ENCODE results near the gene PRKN. TPM values are rescaled to one million over a fixed set of nuclear protein-coding genes. Genes with fewer than 3 reads are reported as not detected.

Gene PRKN
- total and polyA plus RNA-seq, 2 donors (not counting 3 experiments of a cell fraction or from before 2014, with no cell fraction given) = 0.06 TPM; not detected in 1

DNA sequence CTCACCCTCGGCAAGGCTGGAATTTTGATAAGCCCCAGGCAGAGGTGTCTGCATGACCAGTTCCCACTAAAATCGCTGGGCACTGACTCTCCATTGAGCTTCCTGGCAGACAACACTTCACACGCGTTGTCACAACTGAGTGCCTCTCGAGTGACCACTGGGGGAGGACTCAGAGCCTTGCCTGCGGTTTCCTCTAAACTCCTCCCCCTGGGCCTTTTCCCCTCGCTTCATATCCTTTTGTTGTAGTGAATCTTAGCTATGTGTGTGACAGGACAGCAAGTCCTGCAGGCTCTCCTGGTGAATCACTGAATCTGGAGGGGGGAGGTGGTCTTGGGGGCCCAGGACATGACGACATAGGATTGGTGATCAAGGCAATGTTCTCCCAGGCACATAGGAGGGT lies 670.8 kb downstream of the PRKN start:
- Histone ChIP-seq H4K20me1 (replicated peaks; ENCODE audit: control insufficient read depth, extremely low read depth, insufficient read depth, low read length) (no peaks in the 10 kb centered on the region), H2AFZ (ENCODE audit: low read depth, low read length) (no peak overlapping the region), H3K27me3 (ENCODE audit: control insufficient read depth in 2 of 2, insufficient read depth in 2 of 2, low read length in 2 of 2) (no peaks in the 10 kb centered on the region), H3K36me3 (ENCODE audit: control insufficient read depth in 2 of 2, extremely low read depth in 1 of 2, insufficient read depth in 2 of 2, low read length in 2 of 2) (no peaks in the 10 kb centered on the region), H3K4me1 (ENCODE audit: control insufficient read depth, extremely low read depth, insufficient read depth, low read length) (no peaks in the 10 kb centered on the region), H3K4me3 (replicated peaks in 1 of 3; ENCODE audit: insufficient read depth in 1 of 3, low read depth in 1 of 3, low read length in 3 of 3) (no peak overlapping the region), H3K4me2 (ENCODE audit: insufficient read depth, low read length) (no peak overlapping the region), H3K9ac (replicated peaks; ENCODE audit: extremely low read depth, insufficient read depth, low read length) (no peak overlapping the region), H3K79me2 (ENCODE audit: control insufficient read depth, insufficient read depth, low read length) (no peaks in the 10 kb centered on the region), H3K27ac (ENCODE audit: insufficient read depth, low read depth, low read length) (no peak overlapping the region), H3K9me3 (replicated peaks; ENCODE audit: control insufficient read depth, insufficient read depth, low read length) (no peaks in the 10 kb centered on the region), H3K9me1 (replicated peaks; ENCODE audit: control insufficient read depth, extremely low read depth, insufficient read depth, low read length) (no peaks in the 10 kb centered on the region)
- TF ChIP-seq POLR2A (IDR thresholded peaks at IDR 0.05; ENCODE audit: low read depth, low read length) (no peak), GATA2 (IDR thresholded peaks at IDR 0.05; ENCODE audit: insufficient read depth, insufficient read length, low read depth, low read length) (no peak), EZH2 (IDR thresholded peaks at IDR 0.05; ENCODE audit: borderline replicate concordance, low read depth, low read length, severe bottlenecking) (no peak)
- TF ChIP-seq, protein P1, sequence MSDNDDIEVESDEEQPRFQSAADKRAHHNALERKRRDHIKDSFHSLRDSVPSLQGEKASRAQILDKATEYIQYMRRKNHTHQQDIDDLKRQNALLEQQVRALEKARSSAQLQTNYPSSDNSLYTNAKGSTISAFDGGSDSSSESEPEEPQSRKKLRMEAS (IDR thresholded peaks at IDR 0.05; ENCODE audit: insufficient read depth, insufficient read length) = no peak
- ChIA-PET CTCF (no interaction called here), POLR2A (no interaction called here)
- intact Hi-C loops (cut with micrococcal nuclease) (no loop called here), dilution Hi-C loops (cut with MboI; ENCODE audit: extremely low pct_ligation_motif_present, low sequenced_read_pairs) (no loop called here)
- no TSS peak for BruUV-seq (replicated peaks)
- no peak for FAIRE-seq
- no peak for DNase-seq (ENCODE audit: low read depth, low spot score)

DNA sequence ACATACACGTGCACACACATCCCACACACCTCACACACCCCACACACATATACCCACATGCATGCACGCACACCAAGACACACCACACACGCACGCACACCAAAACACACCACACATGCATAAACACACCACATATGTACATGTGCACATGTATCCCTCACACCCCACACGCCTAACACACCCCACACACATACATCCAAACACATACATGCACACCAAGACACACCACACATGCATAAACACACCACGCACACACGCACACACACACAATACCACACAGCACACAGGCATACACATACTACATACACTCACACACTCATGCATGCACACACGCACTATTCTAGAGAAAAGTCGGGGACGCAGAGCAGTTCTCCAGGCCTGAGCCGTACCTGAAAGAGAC lies 671.5 kb downstream of the PRKN start:
- H3K27me3 ChIP-seq (ENCODE audit: control insufficient read depth in 2 of 2, insufficient read depth in 2 of 2, low read length in 2 of 2) = no peaks in the 10 kb centered on the region
- H3K9me1 ChIP-seq (replicated peaks; ENCODE audit: control insufficient read depth, extremely low read depth, insufficient read depth, low read length) = no peaks in the 10 kb centered on the region
- ChIA-PET CTCF (no interaction called here), POLR2A (no interaction called here)
- H3K4me2 ChIP-seq (ENCODE audit: insufficient read depth, low read length) = no peak overlapping the region
- H2AFZ ChIP-seq (ENCODE audit: low read depth, low read length) = no peak overlapping the region
- no peaks in the 10 kb centered on the region for H3K4me1 ChIP-seq (ENCODE audit: control insufficient read depth, extremely low read depth, insufficient read depth, low read length)
- no peak for TF ChIP-seq POLR2A (IDR thresholded peaks at IDR 0.05; ENCODE audit: low read depth, low read length)
- TF ChIP-seq GATA2 (IDR thresholded peaks at IDR 0.05; ENCODE audit: insufficient read depth, insufficient read length, low read depth, low read length) = no peak
- TF ChIP-seq MYC (IDR thresholded peaks at IDR 0.05; ENCODE audit: low read depth, low read length) = no peak
- no peak for TF ChIP-seq FOS (IDR thresholded peaks at IDR 0.05; ENCODE audit: borderline replicate concordance, insufficient read depth, low read length)
- TF ChIP-seq, protein P2, sequence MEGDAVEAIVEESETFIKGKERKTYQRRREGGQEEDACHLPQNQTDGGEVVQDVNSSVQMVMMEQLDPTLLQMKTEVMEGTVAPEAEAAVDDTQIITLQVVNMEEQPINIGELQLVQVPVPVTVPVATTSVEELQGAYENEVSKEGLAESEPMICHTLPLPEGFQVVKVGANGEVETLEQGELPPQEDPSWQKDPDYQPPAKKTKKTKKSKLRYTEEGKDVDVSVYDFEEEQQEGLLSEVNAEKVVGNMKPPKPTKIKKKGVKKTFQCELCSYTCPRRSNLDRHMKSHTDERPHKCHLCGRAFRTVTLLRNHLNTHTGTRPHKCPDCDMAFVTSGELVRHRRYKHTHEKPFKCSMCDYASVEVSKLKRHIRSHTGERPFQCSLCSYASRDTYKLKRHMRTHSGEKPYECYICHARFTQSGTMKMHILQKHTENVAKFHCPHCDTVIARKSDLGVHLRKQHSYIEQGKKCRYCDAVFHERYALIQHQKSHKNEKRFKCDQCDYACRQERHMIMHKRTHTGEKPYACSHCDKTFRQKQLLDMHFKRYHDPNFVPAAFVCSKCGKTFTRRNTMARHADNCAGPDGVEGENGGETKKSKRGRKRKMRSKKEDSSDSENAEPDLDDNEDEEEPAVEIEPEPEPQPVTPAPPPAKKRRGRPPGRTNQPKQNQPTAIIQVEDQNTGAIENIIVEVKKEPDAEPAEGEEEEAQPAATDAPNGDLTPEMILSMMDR (IDR thresholded peaks at IDR 0.05; ENCODE audit: extremely low read depth in 1 of 2, insufficient read depth in 1 of 2, low read depth in 1 of 2, low read length in 2 of 2) = no peak
- TF ChIP-seq, protein P1 (IDR thresholded peaks at IDR 0.05; ENCODE audit: insufficient read depth, insufficient read length) = no peak
- no peak for TF ChIP-seq POLR2AphosphoS5 (IDR thresholded peaks at IDR 0.05; ENCODE audit: insufficient read depth, low read depth, low read length)
- TF ChIP-seq JUN (IDR thresholded peaks at IDR 0.05; ENCODE audit: borderline replicate concordance, insufficient read depth, insufficient read length, low read depth) = no peak
- no peak for TF ChIP-seq EZH2 (IDR thresholded peaks at IDR 0.05; ENCODE audit: borderline replicate concordance, low read depth, low read length, severe bottlenecking)
- H3K27ac ChIP-seq (ENCODE audit: insufficient read depth, low read depth, low read length) = no peak overlapping the region
- no peaks in the 10 kb centered on the region for H3K79me2 ChIP-seq (ENCODE audit: control insufficient read depth, insufficient read depth, low read length)
- intact Hi-C loops (cut with micrococcal nuclease) (no loop called here), dilution Hi-C loops (cut with MboI; ENCODE audit: extremely low pct_ligation_motif_present, low sequenced_read_pairs) (no loop called here)
- no TSS peak for BruUV-seq (replicated peaks)
- no peaks in the 10 kb centered on the region for H4K20me1 ChIP-seq (replicated peaks; ENCODE audit: control insufficient read depth, extremely low read depth, insufficient read depth, low read length)
- no peak overlapping the region for H3K4me3 ChIP-seq (replicated peaks in 1 of 3; ENCODE audit: insufficient read depth in 1 of 3, low read depth in 1 of 3, low read length in 3 of 3)
- no peaks in the 10 kb centered on the region for H3K36me3 ChIP-seq (ENCODE audit: control insufficient read depth in 2 of 2, extremely low read depth in 1 of 2, insufficient read depth in 2 of 2, low read length in 2 of 2)
- no peak overlapping the region for H3K9ac ChIP-seq (replicated peaks; ENCODE audit: extremely low read depth, insufficient read depth, low read length)
- H3K9me3 ChIP-seq (replicated peaks; ENCODE audit: control insufficient read depth, insufficient read depth, low read length) = no peaks in the 10 kb centered on the region
- DNase-seq (ENCODE audit: low read depth, low spot score) (no peak), FAIRE-seq (no peak)

Data from endothelial cell of umbilical vein (primary cell).